ENCODE measurements around the gene PUS1. TPM values are rescaled to one million over a fixed set of nuclear protein-coding genes. Genes with fewer than 3 reads are reported as not detected.

The PUS1 gene
- total and polyA plus RNA-seq, 9 of the 15 experiments (the other 6 are each of a cell fraction or from before 2014, with no cell fraction given) = 1.9 to 90.8 (median 30.0) TPM

DNA sequence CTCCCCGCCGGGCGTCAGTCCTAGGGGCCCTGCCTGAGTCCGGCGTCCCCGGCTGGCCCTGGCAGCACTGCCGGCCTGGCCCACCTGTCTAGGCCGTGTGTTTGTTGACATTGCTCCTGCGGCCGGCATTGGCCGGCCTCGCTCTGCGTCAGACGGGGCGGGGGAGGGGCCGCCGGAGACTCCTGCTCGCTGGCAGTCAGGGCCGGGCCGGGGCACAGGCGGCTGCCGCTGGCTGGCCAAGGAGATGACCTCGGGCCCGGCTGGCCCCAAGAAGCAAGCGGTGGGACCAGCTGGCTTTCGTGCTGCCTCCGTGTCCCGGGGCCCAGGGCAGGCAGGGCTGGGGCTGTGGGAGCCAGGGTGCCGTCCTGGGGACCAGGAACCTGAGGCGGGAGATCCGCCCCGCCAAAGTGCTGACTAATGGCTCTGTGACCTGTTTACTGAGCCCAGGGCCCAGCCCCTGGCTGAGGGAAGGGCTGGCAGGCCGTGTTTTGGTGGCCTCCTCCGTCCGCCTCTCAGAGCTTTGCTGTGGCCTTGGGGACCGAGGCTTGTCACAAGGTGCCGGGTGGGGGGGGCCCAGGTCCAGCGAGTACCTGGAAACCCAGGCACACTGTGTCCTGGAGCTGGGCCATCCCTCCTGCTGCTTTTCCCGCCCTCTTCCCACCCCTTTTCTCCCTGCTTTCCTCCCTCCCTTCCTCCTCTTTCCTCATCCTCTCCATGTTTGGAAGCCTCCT is 32.8 kb upstream of the PUS1 start (continued):
- TF ChIP-seq, protein P1, sequence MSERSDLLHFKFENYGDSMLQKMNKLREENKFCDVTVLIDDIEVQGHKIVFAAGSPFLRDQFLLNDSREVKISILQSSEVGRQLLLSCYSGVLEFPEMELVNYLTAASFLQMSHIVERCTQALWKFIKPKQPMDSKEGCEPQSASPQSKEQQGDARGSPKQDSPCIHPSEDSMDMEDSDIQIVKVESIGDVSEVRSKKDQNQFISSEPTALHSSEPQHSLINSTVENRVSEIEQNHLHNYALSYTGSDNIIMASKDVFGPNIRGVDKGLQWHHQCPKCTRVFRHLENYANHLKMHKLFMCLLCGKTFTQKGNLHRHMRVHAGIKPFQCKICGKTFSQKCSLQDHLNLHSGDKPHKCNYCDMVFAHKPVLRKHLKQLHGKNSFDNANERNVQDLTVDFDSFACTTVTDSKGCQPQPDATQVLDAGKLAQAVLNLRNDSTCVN (CRISPR knock-in tag; IDR thresholded peaks at IDR 0.05) = no peak
- TF ChIP-seq HDAC2 (IDR thresholded peaks at IDR 0.05) (no peak), ILK (tag; IDR thresholded peaks at IDR 0.05; ENCODE audit: borderline replicate concordance, low read depth) (no peak), FOXO4 (CRISPR knock-in tag; IDR thresholded peaks at IDR 0.05) (no peak), TEAD2 (tag; IDR thresholded peaks at IDR 0.05) (no peak), NCOR1 (IDR thresholded peaks at IDR 0.05) (peak; percentile 55; the same call in 1 of the 2 replicates), ZNF764 (CRISPR knock-in tag; IDR thresholded peaks at IDR 0.05; ENCODE audit: low read depth) (no peak), C11orf30 (IDR thresholded peaks at IDR 0.05; ENCODE audit: low read depth) (peak; percentile 99), OTX1 (CRISPR knock-in tag; IDR thresholded peaks at IDR 0.05) (no peak), SP2 (IDR thresholded peaks at IDR 0.05; ENCODE audit: extremely low read depth, low read depth, low read length, poor library complexity, severe bottlenecking) (no peak), DIDO1 (tag; IDR thresholded peaks at IDR 0.05; ENCODE audit: low read depth) (no peak), SMAD4 (CRISPR knock-in tag; conservative IDR thresholded peaks at IDR 0.05) (peak; percentile 85), ZNF3 (CRISPR knock-in tag; IDR thresholded peaks at IDR 0.05) (no peak), NR2C1 (IDR thresholded peaks at IDR 0.05) (no peak), NR2C1 (tag; IDR thresholded peaks at IDR 0.05) (no peak), ZNF143 (CRISPR knock-in tag; IDR thresholded peaks at IDR 0.05) (no peak), NFATC3 (IDR thresholded peaks at IDR 0.05) (no peak), TRIM24 (IDR thresholded peaks at IDR 0.05) (no peak), ZNF23 (CRISPR knock-in tag; IDR thresholded peaks at IDR 0.05) (no peak), BRD4 (IDR thresholded peaks at IDR 0.05) (no peak), HDGF (IDR thresholded peaks at IDR 0.05) (0 out of 2 replicates have a peak, but pooled peaks have one; percentile 58), CC2D1A (IDR thresholded peaks at IDR 0.05) (no peak), MBD1 (CRISPR knock-in tag; IDR thresholded peaks at IDR 0.05) (no peak)
- TF ChIP-seq, protein P2, sequence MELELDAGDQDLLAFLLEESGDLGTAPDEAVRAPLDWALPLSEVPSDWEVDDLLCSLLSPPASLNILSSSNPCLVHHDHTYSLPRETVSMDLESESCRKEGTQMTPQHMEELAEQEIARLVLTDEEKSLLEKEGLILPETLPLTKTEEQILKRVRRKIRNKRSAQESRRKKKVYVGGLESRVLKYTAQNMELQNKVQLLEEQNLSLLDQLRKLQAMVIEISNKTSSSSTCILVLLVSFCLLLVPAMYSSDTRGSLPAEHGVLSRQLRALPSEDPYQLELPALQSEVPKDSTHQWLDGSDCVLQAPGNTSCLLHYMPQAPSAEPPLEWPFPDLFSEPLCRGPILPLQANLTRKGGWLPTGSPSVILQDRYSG (tag; conservative IDR thresholded peaks at IDR 0.05; ENCODE audit: low read depth) = no peak
